Esophagus muscularis mucosa (tissue), 3 donors: ENCODE data around the gene ESYT3.

Experiments
- POLR2A ChIP-seq: fragments of 450-650 bp; IDR thresholded peaks from one replicate; pipeline ENCODE4 v1.6.1; 2017; ENCODE audit warnings: antibody characterized with exemption, moderate library complexity, mild to moderate bottlenecking, low read depth
- TF ChIP-seq, protein P1 (sequence below), 3 experiments: fragments of 200-600 bp in 2 of 3; fragments of 450-650 bp in 1 of 3; sonication (generic) in 2 of 3; IDR thresholded peaks; one replicate each; pipeline ENCODE4 v1.5.1; 2017 to 2019; ENCODE audit warnings: antibody characterized with exemption in 3 of 3, mild to moderate bottlenecking in 2 of 3, moderate library complexity in 1 of 3

DNA sequence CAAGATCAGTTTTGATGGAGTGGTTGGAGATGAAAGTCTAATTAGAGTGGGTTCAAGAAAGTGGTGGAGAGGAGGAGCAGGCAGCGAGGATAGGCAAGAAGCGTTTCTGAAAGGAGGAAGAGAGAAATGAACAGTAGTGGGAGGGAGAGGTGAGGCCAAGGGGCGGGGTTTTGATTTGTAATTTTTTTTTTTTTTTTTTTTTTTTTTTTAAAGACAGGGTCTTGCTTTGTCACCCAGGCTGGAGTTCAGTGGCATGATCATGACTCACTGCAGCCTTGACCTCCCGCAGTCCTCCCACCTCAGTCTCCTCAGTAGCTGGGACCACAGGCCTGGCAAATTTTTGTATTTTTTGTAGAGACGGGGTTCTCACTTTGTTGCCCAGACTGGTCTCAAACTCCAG is 49.4 kb upstream of the ESYT3 start:
- TF ChIP-seq, protein P1, sequence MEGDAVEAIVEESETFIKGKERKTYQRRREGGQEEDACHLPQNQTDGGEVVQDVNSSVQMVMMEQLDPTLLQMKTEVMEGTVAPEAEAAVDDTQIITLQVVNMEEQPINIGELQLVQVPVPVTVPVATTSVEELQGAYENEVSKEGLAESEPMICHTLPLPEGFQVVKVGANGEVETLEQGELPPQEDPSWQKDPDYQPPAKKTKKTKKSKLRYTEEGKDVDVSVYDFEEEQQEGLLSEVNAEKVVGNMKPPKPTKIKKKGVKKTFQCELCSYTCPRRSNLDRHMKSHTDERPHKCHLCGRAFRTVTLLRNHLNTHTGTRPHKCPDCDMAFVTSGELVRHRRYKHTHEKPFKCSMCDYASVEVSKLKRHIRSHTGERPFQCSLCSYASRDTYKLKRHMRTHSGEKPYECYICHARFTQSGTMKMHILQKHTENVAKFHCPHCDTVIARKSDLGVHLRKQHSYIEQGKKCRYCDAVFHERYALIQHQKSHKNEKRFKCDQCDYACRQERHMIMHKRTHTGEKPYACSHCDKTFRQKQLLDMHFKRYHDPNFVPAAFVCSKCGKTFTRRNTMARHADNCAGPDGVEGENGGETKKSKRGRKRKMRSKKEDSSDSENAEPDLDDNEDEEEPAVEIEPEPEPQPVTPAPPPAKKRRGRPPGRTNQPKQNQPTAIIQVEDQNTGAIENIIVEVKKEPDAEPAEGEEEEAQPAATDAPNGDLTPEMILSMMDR (IDR thresholded peaks at IDR 0.05), result no peak
- no peak for TF ChIP-seq POLR2A
